EL (cell line): ENCODE data around the gene RD3L.

Source experiments
- DNase-seq: peaks from one replicate; pipeline ENCODE4 v3.0.0-alpha.2; 2016

Gene RD3L

DNA sequence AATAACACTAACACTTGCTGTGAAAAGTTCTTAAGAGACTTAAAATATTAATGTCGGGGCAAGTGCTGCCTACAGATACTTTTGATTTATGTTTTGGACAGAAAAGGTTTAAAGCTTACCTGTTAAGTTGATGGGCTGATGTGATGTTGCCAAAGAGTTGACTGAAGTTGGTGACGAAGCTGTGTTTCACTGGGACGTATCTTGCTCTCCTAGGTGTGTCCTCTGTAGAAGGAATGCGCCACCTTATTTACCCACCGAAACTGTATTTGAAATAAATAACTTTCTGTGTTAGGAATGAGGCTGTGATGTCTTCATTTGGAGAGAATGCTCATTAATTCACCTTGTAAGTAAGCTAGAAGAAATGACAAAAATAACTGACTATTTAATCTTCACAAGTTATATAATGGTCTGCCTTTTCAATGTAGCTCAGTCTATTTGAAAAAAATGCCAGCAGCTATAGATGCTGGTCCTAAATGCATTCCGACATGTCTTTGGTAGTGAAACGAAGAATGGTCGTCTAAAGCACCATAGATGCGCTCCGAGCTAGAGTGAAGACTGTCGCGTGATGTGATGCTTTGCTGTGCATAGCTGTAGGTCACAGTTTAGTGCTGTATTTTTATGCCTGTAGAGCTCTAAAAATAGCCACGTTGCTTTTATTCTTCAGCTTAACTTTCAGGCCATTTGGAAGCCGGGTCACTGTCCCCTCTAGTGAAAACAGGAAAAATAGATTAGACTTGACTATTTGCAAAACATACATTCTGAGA lies at the start of gene RD3L:
TSS of gene RD3L (minus strand) at position 557 of the 764 bp plus-strand sequence. CDS start 834 bp downstream, outside the sequence.
- DNase-seq, result no peak

DNA sequence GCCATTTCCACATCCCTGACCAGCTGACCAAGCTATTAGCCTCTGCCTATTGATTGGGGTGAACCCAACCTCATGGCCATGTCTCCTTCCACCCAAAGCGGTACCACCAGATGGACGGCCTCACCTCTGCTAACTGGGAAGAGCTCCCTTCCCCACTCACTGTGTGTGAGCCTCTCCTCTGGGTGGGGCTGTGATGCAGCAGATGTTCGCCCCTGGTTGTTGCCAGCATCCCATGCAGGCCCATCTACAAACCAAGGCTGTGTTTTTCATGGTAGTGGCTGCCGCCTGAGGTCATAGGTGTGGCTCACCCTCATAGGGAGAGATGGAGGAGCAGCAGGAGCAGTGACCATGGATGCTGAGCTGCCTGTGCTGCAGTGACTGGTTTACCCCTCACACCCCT lies 47.6 kb upstream of the RD3L start:
- no peak for DNase-seq

DNA sequence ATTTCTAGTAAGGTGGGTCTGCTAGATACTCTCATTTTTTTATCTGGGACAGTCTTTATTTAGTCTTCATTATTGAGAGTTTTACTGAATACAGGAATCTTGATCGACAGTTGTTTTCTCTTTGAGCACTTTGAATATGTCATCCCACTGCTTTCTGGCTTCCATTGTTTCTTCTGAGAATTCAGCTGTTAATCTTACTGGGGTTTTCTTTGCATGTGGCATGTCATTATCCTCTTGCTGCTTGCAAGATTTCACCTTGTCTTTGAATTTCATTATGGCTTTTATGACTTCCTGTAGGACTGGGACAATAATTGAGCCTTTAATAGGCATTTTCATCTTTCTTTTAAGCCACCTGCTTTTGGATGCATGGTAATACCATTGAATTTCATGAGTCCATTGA lies 46.7 kb upstream of the RD3L start:
- DNase-seq, result no peak

DNA sequence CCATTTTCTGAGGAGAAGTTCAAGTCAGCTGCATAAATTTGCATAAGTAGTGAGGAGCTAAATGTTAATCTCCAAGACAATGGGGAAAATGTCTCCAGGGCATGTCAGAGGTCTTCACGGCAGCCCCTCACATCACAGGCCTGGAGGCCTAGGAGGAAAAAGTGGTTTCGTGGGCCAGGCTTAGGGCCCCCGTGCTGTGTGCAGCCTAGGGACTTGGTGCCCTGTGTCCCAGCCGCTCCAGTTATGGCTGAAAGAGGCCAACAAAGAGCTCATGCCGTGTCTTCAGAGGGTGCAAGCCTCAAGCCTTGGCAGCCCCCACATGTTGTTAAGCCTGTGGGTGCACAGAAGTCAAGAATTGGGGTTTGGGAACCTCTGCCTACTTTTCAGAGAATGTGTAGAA lies 41.9 kb upstream of the RD3L start:
- DNase-seq, result no peak

DNA sequence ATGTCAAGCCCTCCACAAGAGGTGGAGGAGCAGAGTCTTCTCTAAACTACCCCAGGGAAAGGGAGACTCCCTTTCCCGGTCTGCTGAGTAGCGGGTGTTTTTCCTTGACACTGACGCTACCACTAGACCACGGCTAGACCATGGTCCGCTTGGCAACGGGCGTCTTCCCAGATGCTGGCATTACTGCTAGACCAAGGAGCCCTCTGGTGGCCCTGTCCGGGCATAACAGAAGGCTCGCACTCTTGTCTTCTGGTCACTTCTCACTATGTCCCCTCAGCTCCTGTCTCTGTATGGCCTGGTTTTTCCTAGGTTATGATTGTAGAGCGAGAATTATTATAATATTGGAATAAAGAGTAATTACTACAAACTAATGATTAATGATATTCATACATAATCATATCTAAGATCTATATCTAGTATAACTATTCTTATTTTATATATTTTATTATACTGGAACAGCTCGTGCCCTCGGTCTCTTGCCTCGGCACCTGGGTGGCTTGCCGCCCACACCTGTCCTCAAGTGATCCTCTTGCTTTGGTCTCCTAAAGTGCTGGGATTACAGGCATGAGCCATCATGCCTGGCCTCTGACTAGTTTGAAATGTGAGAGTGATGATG lies 38.4 kb upstream of the RD3L start:
- peak; percentile 34 for DNase-seq

DNA sequence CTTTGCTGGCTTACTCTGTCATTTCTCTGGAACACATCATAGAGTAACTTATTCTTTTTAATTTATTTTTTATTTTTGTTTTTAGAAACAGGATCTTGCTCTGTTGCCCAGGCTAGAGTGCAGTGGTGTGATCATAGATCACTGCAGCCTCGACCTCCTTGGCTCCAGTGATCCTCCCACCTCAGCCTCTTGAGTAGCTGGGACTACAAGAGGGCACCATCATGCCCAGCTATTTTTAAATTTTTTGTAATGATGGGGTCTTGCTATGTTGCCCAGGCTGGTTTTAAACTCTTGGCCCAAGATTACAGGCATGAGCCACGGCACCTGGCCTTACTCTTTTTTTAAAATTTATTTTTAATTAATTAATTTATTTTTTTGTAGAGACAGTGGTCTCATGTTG lies 32.2 kb upstream of the RD3L start:
- no peak for DNase-seq

DNA sequence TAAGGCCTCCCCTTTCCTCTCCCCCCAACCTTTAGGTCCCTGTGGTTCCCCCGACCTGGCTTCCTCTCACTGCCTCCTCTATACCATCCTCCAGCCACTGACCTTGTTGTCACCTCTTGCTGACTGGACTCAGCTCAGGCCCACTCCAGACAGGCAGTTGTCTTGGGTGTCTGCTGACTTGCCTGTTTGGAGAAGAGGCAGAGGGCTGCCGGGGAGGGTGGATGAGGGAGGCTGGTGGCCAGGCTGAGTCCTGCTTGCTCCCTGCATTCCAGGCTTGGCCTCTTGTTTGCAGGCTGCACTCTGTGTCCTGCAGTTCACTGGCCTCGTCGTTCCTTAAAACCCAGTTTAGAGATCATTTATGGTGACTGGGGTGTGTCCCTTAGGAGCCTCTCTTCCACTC lies 31.0 kb upstream of the RD3L start:
- peak; percentile 3 for DNase-seq

DNA sequence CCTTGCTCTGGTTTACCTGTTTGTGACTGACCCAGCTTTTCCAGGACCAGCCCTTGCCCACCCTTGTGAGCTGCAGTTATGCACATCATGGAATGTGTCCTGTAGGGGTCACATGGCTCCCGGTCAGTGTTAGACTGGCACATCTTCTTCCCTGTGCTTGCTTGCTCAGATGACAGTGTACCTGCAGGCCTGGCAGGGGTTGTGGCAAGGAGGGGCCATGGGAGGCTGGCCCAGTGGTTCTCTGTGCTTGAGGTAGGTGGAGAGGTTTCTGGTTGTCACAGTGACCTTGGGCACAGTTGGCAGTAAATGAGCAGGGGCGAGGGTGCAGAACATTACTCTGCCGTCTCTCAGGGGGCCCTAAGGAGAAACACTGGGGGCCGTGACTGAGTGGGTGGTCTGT lies 27.6 kb upstream of the RD3L start:
- DNase-seq, result no peak

DNA sequence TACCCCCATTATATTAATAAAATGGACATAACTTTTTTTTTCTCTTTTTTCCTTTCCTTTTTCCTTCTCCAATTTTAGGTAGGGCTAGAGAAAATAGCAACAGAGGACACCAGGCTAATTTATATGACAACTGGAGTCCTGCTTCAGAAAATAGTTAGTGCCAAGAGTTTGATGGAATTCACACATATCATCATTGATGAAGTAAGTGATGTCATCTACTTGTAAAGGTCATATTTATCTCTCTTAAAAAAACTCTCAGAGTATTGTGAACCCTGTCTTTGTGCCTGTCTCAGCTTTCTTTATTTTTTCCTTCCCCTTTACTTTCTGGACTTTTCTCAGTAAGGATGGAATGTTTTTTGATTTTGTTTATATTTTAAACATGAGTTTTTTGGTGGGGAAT lies 24.3 kb upstream of the RD3L start:
- no peak for DNase-seq

DNA sequence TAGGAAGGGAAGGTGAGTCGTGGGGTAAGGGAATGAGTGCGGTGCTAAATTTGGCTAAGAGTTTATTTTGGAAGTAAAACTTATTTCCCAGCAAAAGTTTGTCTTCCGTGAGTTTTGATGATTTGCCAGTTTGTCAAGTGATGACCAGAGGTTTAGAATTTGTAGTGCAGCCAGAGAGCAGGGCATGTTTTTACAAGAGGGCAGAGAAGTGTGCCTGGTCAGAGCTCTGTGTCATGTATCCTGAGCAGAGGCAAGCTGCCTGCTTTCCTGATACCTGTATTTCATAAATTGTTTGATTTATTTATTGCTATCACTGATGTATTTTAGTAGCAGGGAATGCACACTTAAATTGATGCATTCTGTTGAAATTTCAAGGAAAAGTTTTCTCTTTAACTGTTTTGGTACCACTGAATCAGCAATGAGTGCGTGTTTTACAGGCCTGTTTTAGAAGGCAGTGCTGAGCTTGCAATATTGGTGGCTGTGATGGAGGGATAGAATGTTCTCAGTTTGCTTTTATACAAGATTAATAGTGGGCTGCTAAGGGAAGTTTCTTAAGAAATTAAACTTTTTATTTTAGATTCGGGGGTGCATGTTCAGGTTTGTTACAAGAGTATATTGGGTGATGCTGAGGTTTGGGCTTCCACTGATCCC lies 19.7 kb upstream of the RD3L start:
- no peak for DNase-seq

DNA sequence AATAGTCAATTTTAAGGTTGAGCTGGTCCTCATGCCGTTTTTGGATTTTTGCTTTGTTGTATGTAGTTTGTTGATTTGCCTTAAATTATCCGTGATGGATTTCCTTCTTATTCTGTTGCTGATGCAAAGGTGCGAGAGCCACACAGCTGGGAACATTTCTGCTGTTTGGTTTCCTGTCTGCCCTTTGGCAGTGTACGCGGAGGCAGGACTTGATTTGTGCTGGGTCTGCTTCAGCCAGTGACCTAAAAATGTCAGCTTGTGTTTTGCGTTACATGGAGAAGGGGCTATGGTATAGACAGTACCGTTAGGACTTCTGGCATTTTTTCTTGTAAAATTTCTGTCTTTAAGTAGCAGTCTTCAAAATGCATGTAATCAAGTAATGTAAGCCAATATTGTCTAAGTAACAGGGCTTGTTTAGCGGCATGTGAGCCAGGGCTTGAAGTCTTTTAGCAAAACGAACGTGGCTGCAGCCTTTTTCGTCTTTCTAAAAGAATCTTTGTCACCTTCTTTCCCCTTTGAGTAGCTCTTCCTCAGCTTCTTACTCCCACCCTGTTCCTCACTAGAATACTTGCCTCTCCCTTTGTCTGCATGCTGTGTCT lies 18.2 kb upstream of the RD3L start:
- DNase-seq, result no peak

DNA sequence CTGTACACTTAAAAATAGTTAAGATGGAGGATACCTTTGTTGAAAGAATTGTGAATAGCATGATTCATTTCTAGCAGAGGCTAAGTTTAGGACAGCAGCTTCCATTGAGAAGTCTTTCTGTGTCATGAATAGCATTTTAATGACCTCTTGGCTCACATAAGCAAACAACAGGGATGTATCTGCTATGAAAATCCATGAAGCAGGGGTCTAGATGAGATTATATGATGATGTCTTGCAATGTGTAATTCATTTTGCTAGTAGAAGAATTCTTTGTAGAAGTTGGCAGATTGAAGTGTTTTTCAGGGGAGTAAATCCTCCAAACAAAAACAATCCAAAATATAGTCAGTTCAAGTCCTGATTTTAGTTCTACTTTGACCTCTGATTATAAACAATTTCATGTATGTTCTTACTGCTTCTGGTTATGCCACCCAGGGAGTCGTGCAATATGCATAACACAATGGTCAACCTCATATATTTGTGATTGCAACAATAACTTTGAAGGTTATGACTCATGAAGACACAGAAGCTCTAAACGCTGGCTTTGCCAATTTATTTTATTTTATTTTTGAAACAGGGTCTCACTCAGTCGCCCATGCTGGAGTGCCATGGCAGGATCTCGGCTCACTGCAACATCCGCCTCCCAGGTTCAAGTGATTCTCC lies 6.9 kb upstream of the RD3L start:
- DNase-seq, result no peak

DNA sequence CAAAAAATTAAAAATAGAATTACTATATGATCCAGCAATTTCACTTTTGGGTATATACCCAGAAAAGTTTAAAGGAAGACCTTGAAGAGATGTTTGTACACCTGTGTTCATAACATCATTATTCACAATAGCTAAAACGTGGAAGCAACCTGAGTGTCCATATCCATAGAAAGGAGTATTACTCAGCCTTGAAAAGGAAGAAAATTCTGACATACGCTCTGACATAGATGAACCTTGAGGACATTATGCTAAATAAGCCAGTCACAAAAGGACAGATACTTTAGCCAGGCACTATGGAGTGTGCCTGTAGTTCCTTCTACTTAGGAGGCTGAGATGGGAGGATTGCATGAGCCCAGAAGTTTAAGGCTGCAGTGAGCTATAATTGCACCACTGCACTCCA lies 6.1 kb upstream of the RD3L start:
- no peak for DNase-seq

DNA sequence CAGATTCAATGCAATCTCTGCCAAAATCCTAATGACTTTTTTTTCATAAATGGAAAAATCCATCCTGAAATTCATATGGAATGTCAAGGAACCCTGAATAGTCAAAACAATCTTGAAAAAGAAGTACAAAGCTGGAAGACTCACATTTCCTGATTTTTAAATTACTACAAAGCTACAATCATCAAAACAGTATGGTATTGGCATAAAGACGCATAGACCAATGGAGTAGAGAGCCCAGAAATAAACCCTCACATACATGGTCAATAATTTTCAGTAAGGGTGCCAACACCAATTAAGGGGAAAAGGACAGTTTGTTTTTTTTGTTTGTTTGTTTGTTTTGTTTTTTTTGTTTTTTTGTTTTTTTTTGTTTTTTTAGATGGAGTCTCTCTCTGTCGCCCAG lies 4.6 kb upstream of the RD3L start:
- DNase-seq, result no peak

DNA sequence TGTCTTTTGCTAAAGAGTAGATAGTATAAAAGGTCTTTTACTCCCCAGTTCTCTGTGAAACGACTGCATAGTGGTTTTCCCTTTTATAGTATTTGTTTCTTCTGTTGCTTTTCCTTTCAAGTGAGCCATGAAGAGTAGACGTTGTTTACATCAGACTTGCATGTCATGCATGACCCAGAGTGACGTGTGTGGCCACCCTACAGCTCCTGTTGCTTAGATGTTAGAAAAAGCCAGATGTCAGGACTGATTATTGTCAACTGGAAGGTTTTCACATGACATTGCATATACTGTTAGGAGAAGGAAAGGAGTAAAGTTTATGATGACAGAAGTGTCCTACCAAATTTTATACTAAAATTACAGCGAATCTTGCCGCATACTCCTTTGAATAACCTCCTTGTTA lies 1.3 kb upstream of the RD3L start:
- no peak for DNase-seq

DNA sequence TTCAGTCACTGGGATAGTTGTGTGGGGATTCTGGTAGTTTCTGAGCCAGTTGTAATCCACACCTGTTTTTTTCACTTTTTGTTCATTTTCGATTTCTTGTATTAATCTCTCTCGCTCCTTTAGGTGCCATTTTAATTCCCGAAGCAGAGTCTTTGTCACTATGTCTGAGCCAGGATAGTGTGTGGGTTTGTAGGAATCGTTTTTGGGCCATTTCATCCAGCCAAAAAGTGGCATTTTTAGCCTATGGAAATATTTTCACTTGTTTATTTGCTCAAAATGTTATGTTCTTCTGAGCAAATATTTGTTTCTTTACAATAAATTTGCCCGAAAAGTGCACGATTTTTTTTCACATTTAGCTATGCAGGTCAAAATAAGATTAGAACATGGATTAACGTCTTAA lies 867 bp downstream of the RD3L start:
- DNase-seq, result no peak

DNA sequence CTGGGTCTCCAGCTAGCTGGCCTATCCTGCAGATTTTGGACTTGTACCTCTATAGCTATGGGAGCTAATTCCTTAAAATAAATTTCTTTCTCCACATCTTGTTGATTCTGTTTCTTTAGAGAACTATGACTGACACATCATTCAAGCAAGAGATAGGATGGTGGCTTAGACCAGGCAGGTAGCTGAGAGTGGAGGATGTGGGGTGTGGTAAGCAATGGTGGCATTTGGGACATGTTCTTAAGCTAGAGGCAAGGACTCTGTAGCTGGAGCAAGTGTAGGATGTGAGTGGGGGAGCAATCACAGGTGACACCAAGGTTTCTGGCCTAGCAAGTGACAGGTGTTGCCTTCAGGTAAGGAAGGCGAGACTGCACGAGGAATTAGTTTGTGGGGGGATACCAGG lies 7.2 kb downstream of the RD3L start:
- no peak for DNase-seq

DNA sequence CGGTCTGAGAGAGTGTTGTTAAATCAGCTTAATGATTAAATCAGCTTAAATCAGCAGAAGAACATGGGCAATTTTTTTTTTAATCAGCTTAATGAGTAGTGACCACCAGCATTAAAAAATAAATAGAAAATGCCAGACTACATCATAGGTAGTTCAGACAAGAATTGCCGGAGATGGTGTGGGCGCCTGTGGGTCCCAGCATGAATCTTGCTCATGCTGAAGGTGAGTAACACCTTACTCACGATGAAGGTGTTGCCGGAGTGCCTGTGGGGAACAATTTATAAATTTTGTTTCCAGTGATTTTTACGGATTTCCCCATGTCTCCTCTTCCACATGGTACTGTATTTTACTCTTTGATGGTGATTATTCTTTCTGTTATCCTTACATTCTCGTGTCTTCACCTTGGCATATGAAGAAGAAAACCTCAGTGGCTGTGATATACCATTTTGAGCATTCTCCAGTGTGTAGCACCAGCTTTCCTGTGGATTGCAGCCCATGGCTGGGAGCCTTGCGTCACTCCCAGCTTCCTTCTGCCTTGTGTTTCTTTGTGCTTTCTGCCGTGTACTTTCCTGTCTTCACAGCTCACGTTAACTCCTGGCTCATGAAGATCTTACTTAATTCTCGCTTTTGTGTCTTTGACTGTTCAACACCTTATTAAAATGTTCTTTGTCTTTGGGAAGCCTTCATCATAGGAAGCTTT lies 9.4 kb downstream of the RD3L start:
- no peak for DNase-seq

DNA sequence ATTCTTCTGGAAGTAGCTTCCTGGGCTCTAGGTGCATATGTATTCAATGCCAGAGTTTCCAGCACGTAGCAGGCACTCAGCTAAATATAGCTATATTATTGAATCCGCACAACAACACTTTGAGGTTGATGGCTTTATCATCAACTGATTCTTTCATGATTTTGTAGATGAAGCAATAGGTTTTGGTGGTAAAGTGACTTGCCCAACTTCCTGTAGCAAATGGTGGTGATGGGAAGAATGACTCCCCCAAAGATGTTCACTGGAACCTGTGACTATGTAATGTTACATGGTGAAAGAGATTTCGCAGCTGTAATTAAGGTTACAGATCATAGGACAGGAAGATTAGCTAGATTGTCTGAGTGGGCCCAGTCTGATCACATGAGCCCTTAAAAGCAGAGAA lies 10.9 kb downstream of the RD3L start:
- DNase-seq, result no peak

DNA sequence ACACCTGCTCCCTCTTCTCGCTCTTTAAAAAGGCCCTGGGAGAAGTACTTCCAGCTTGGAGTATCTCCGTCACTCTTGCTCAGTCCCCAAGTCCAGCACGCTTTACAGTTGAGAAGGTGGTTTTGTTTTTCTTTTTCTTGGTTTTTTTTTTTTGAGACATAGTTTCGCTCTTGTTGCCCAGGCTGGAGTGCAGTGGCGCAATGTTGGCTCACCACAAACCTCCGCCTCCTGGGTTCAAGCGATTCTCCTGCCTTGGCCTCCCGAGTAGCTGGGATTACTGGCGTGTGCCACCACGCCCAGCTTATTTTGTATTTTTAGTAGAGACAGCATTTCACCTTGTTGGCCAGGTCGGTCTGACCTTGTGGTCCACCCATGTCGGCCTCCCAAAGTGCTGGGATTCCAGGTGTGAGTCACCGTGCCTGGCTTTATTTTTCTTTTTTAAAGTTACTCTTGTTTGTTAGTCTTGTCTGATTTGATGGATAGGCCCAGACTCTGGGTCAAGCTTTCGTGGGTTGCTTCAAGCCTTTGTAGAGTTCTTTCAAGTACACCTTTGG lies 12.2 kb downstream of the RD3L start:
- DNase-seq, result no peak

DNA sequence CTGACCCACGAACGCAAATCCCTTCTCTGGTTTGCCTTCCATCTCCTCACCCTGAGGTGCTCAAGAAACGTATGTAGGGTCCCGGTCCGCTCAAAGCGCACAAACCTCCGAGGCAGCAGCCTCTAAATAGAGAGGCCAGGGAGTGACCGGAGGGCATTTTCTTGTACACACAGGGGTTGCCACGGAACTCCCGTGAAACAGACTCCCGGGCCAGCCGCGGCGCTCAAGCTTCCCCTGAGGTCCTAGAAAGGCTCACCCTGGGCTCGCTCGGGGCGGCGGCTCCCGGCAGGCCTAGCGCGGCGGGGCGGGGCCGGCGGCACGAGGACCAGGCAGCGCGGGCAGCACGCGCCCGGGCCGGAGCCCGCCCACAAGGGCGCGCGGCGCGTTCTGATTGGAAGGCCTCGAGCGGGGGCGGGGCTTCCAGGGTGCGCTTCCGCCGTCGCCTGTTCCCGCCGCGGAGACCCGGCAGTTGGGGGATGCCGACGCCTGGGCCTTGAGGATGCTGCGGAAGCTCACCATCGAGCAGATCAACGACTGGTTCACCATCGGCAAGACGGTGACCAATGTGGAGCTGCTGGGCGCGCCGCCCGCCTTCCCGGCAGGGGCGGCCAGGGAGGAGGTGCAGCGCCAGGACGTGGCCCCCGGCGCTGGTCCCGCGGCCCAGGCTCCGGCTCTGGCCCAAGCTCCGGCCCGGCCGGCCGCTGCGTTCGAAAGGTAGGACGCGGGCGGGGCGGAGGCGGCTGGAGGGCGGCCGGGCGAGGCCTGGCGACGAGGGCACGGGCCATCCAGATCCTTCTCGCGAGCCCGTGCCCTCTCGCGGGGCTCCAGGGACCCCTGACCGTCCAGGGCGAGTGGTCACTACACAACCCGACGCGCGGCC lies 14.1 kb downstream of the RD3L start, which contains the start of gene TDRD9:
TSS of gene TDRD9 (plus strand) at position 446 of the 880 bp plus-strand sequence. CDS start at position 500, 54 bp downstream.
- DNase-seq, result no peak
